IMR-90 (cell line): Measurements from ENCODE around the gene MCFD2. TPM values are rescaled to one million over a fixed set of nuclear protein-coding genes. Genes with fewer than 3 reads are reported as not detected.

ENCODE experiments used
- ATAC-seq: fragments of 200-7000 bp; cut with Tn5 transposase; 2 replicates; pipeline ENCODE4 v1.9.1; 2020; ENCODE audit warnings: low read depth, mild to moderate bottlenecking, moderate library complexity
- BruUV-seq: library from RNA; stranded (reverse); fragments of 400-500 nt; replicated peaks from 2 replicates; lab custom pipeline; 2021; lab: Mats Ljungman, UMichigan
- CTCF ChIA-PET: fragments of 300-600 bp; formaldehyde crosslinking; extraction: SDS; loops from one replicate; lab custom pipeline; 2021; ENCODE audit warnings: antibody characterized with exemption; lab: Yijun Ruan, JAX
- POLR2A ChIA-PET: fragments of 300-600 bp; sonication (Branson Sonifier 250); formaldehyde crosslinking; loops from one replicate; lab custom pipeline; 2022; ENCODE audit warnings: antibody characterized with exemption; ENCODE audit not compliant: unreplicated experiment; lab: Charles Lee
- DNase-seq: peaks from one replicate; pipeline ENCODE4 v3.0.0; 2013
- H2AFZ ChIP-seq: replicated peaks from 2 replicates; pipeline ENCODE3; 2013; ENCODE audit warnings: low read length, mild to moderate bottlenecking; ENCODE audit not compliant: poor library complexity
- H2AK5ac ChIP-seq: 2 replicates; pipeline ENCODE4 v1.6.1; 2013; ENCODE audit warnings: low read depth, low read length, inconsistent platforms
- H2AK9ac ChIP-seq: replicated peaks from 2 replicates; pipeline ENCODE3; 2013; ENCODE audit warnings: mild to moderate bottlenecking, low read depth, low read length, moderate library complexity; ENCODE audit not compliant: poor library complexity
- H2BK120ac ChIP-seq: 2 replicates; pipeline ENCODE4 v1.6.1; 2013; ENCODE audit warnings: low read depth, low read length, inconsistent platforms
- H2BK15ac ChIP-seq: 3 replicates; pipeline ENCODE4 v1.6.1; 2013; ENCODE audit warnings: low read depth, low read length, inconsistent platforms
- H2BK20ac ChIP-seq: 2 replicates; pipeline ENCODE4 v1.6.1; 2013; ENCODE audit warnings: low read depth, mild to moderate bottlenecking, inconsistent platforms, low read length, moderate library complexity
- H2BK5ac ChIP-seq: 2 replicates; pipeline ENCODE4 v1.6.1; 2013; ENCODE audit warnings: mild to moderate bottlenecking, low read depth, low read length, inconsistent platforms; ENCODE audit not compliant: poor library complexity, severe bottlenecking
- H3K14ac ChIP-seq: replicated peaks from 2 replicates; pipeline ENCODE4 v1.6.1; 2013; ENCODE audit warnings: low read depth, low read length, inconsistent platforms
- H3K18ac ChIP-seq: 2 replicates; pipeline ENCODE4 v1.6.1; 2013; ENCODE audit warnings: low read depth, low read length, control low read depth
- H3K23ac ChIP-seq: 2 replicates; pipeline ENCODE4 v1.6.1; 2013; ENCODE audit warnings: low read depth, low read length, inconsistent platforms
- H3K27ac ChIP-seq: 2 replicates; pipeline ENCODE4 v1.5.1; 2013; ENCODE audit warnings: mild to moderate bottlenecking, control low read depth, low read length; ENCODE audit not compliant: insufficient read depth
- H3K27me3 ChIP-seq: 2 replicates; pipeline ENCODE4 v1.6.1; 2013; ENCODE audit warnings: low read length; ENCODE audit not compliant: control insufficient read depth, insufficient read depth
- H3K36me3 ChIP-seq: 2 replicates; pipeline ENCODE4 v1.6.1; 2013; ENCODE audit warnings: low read length, mixed read lengths; ENCODE audit not compliant: control insufficient read depth, insufficient read depth
- H3K4ac ChIP-seq: 2 replicates; pipeline ENCODE4 v1.6.1; 2013; ENCODE audit warnings: low read depth, low read length, inconsistent platforms
- H3K4me1 ChIP-seq: 2 replicates; pipeline ENCODE4 v1.6.1; 2013; ENCODE audit warnings: low read length, mixed read lengths; ENCODE audit not compliant: control insufficient read depth, insufficient read depth
- H3K4me2 ChIP-seq: 2 replicates; pipeline ENCODE4 v1.6.1; 2013; ENCODE audit warnings: low read depth, mild to moderate bottlenecking, control low read depth, low read length, moderate library complexity
- H3K4me3 ChIP-seq: 2 replicates; pipeline ENCODE4 v1.5.1; 2013; ENCODE audit warnings: low read depth, mild to moderate bottlenecking, control low read depth, low read length, moderate library complexity; ENCODE audit not compliant: insufficient read depth
- H3K56ac ChIP-seq: 2 replicates; pipeline ENCODE4 v1.6.1; 2013; ENCODE audit warnings: low read length, inconsistent platforms; ENCODE audit not compliant: insufficient read depth; ENCODE audit errors: extremely low read depth
- H3K79me1 ChIP-seq, 2 experiments: 2 replicates each; pipeline ENCODE4 v1.6.1; 2013; ENCODE audit warnings: low read length in 2 of 2, inconsistent platforms in 1 of 2, low read depth in 1 of 2
- H3K9ac ChIP-seq: 2 replicates; pipeline ENCODE4 v1.6.1; 2013; ENCODE audit warnings: low read depth, low read length, control low read depth
- H3K9me1 ChIP-seq: 2 replicates; pipeline ENCODE4 v1.6.1; 2013; ENCODE audit warnings: low read length, inconsistent platforms; ENCODE audit not compliant: insufficient read depth
- H3K9me3 ChIP-seq: 2 replicates; pipeline ENCODE4 v1.6.1; 2013; ENCODE audit warnings: low read length; ENCODE audit not compliant: control insufficient read depth, insufficient read depth
- H4K20me1 ChIP-seq: 2 replicates; pipeline ENCODE4 v1.6.1; 2013; ENCODE audit warnings: low read length, inconsistent platforms; ENCODE audit not compliant: insufficient read depth
- H4K5ac ChIP-seq: 2 replicates; pipeline ENCODE4 v1.6.1; 2013; ENCODE audit warnings: mild to moderate bottlenecking, low read depth, low read length, control low read depth
- H4K8ac ChIP-seq, 2 experiments: 2 replicates each; pipeline ENCODE4 v1.6.1; 2013; ENCODE audit warnings: low read depth in 2 of 2, low read length in 2 of 2, control low read depth in 1 of 2, inconsistent platforms in 1 of 2
- H4K91ac ChIP-seq: 2 replicates; pipeline ENCODE4 v1.6.1; 2013; ENCODE audit warnings: low read depth, low read length, inconsistent platforms; ENCODE audit not compliant: insufficient read depth
- BHLHE40 ChIP-seq: fragments of 150-350 bp; IDR thresholded peaks from 2 replicates; pipeline ENCODE4 v1.6.1; 2016; ENCODE audit warnings: mild to moderate bottlenecking, low read depth, low read length
- CEBPB ChIP-seq: IDR thresholded peaks from 2 replicates; pipeline ENCODE4 v1.6.1; 2012; ENCODE audit warnings: low read depth, low read length, improper control_type of control experiment
- CHD1 ChIP-seq: IDR thresholded peaks from 2 replicates; pipeline ENCODE4 v1.6.1; 2012; ENCODE audit warnings: low read depth, low read length, improper control_type of control experiment
- MAFK ChIP-seq: IDR thresholded peaks from 2 replicates; pipeline ENCODE4 v1.6.1; 2012; ENCODE audit warnings: low read depth, low read length, improper control_type of control experiment
- MAZ ChIP-seq: IDR thresholded peaks from 2 replicates; pipeline ENCODE4 v1.6.1; 2012; ENCODE audit warnings: low read depth, mild to moderate bottlenecking, low read length, improper control_type of control experiment, moderate library complexity, borderline replicate concordance
- NFE2L2 ChIP-seq: fragments of 150-350 bp; IDR thresholded peaks from 2 replicates; pipeline ENCODE4 v1.6.1; 2016; ENCODE audit warnings: low read depth, mild to moderate bottlenecking, low read length
- POLR2A ChIP-seq: IDR thresholded peaks from 2 replicates; pipeline ENCODE4 v1.6.1; 2012; ENCODE audit warnings: mild to moderate bottlenecking, low read depth, low read length
- RAD21 ChIP-seq: IDR thresholded peaks from 2 replicates; pipeline ENCODE4 v1.6.1; 2012; ENCODE audit warnings: low read length, improper control_type of control experiment
- SMC3 ChIP-seq: fragments of 150-350 bp; IDR thresholded peaks from 2 replicates; pipeline ENCODE4 v1.6.1; 2016; ENCODE audit warnings: low read depth, mild to moderate bottlenecking, antibody characterized with exemption, low read length, moderate library complexity
- USF2 ChIP-seq: fragments of 150-350 bp; IDR thresholded peaks from 2 replicates; pipeline ENCODE4 v1.6.1; 2017; ENCODE audit warnings: mild to moderate bottlenecking, antibody characterized with exemption, low read length, low read depth
- WGBS, 2 experiments: methylation state at CpG; one replicate each; pipeline versions ENCODE4 v1.1.5 to v1.1.7; 2013; ENCODE audit warnings: missing lambda C conversion rate in 2 of 2; ENCODE audit not compliant: insufficient read length in 1 of 2; ENCODE audit errors: extremely low coverage in 2 of 2; 5-methylcytosine and 5-hydroxymethylcytosine counted together
- dilution Hi-C: fragments of 300-500 bp; cut with HindIII; formaldehyde crosslinking; loops from one replicate; pipeline ENCODE4 v1.14.3; 2018; ENCODE audit warnings: low sequenced_read_pairs; ENCODE audit not compliant: unreplicated experiment
- in situ Hi-C: fragments of 300-500 bp; cut with MboI; formaldehyde crosslinking; loops from 3 replicates; pipeline ENCODE4 v1.14.3; 2019; ENCODE audit warnings: low sequenced_read_pairs, inconsistent platforms, mixed read lengths
- intact Hi-C: fragments of 100-400 bp; cut with micrococcal nuclease; formaldehyde crosslinking; loops from 2 replicates; pipeline ENCODE4 v1.10.0; 2022
- polyA plus RNA-seq, 3 experiments: library from polyadenylated mRNA; depleted of rRNA; stranded (reverse); fragments of >200 nt; gene quantifications; 2 replicates each; pipeline ENCODE4 v1.2.3, GENCODE V29; 2012; ENCODE audit warnings: low replicate concordance in 1 of 3
- total RNA-seq: library from RNA; depleted of rRNA; stranded (reverse); fragments of >200 nt; gene quantifications from 2 replicates; pipeline ENCODE4 v1.2.3, GENCODE V29; 2012
- TF ChIP-seq, protein P1 (sequence below): fragments of 150-350 bp; IDR thresholded peaks from 2 replicates; pipeline ENCODE4 v1.6.1; 2016; ENCODE audit warnings: low read depth, mild to moderate bottlenecking, low read length, moderate library complexity, borderline replicate concordance
- TF ChIP-seq, protein P2 (sequence below): conservative IDR thresholded peaks from 2 replicates; pipeline ENCODE4 v1.5.1; 2012; ENCODE audit warnings: mild to moderate bottlenecking, low read depth, low read length, improper control_type of control experiment

The MCFD2 gene
- total and polyA plus RNA-seq, 2 of the 4 experiments (the other 2 are of a cell fraction): 145 to 177 TPM

DNA sequence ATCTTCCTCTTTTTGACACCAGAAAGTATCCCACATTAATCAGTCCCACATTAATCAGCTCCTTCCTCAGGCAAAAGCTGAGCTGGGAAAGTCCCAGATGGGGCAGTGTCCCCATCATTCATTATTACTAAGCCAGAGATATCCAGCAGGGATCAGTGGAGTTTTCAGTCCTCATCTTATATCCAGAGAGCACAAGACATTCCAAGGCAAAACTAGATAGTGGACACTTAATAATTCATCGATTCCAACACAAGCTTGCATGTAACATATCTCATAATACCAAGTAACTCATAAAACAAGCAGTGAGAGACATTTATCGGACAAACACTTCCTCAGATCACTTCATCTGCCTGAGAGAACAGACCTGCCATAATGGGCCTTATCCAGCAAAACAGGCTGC, 53.1 kb downstream of the MCFD2 start:
- Histone ChIP-seq H2AK5ac (peak overlapping the region; percentile 95), H4K8ac (peak overlapping the region; percentile 30 to 88), H3K4me2 (no peak overlapping the region), H2BK120ac (peak overlapping the region; percentile 98), H3K4me3 (no peak overlapping the region), H2AK9ac (peak overlapping the region; percentile 50), H4K5ac (peak overlapping the region; percentile 61), H3K18ac (peak overlapping the region; percentile 77), H3K4ac (peak overlapping the region; percentile 81), H4K91ac (peak overlapping the region; percentile 91), H3K27me3 (no peaks in the 10 kb centered on the region), H3K36me3 (no peaks in the 10 kb centered on the region), H2AFZ (peak overlapping the region; percentile 59), H3K14ac (peak overlapping the region; percentile 93), H4K20me1 (no peaks in the 10 kb centered on the region), H2BK20ac (peak overlapping the region; percentile 98), H3K9me1 (peaks cover 21% of the 10 kb centered on the region), H3K56ac (no peak overlapping the region), H2BK15ac (peak overlapping the region; percentile 72; the same call in 2 of the 3 replicates), H3K9me3 (peaks cover 5% of the 10 kb centered on the region), H3K23ac (peak overlapping the region; percentile 80; the same call in 1 of the 2 replicates), H3K4me1 (peaks cover 35% of the 10 kb centered on the region), H3K27ac (peak overlapping the region; percentile 35; the same call in 1 of the 2 replicates), H2BK5ac (peak overlapping the region; percentile 63), H3K9ac (no peak overlapping the region), H3K79me1 (peaks cover 4 to 22% of the 10 kb centered on the region in 2 experiments; a peak in 3 of 4 replicates)
- DNase-seq (peak; percentile 40), ATAC-seq (no peak)
- no CpG with 5 or more reads among the region's 2 CpGs for WGBS, 2 experiments
- dilution Hi-C loops (no loop called here), in situ Hi-C loops (no loop called here), intact Hi-C loops (no loop called here)
- BruUV-seq: no TSS peak
- ChIA-PET POLR2A (no interaction called here), CTCF (interaction anchor here (0.8 to 1.3 kb wide), 2 partner anchors 10 kb away, joined by 3 to 4 read pairs; no protein-coding TSS in a partner anchor)
- TF ChIP-seq POLR2A: no peak
- no peak for TF ChIP-seq RAD21
- TF ChIP-seq, protein P1, sequence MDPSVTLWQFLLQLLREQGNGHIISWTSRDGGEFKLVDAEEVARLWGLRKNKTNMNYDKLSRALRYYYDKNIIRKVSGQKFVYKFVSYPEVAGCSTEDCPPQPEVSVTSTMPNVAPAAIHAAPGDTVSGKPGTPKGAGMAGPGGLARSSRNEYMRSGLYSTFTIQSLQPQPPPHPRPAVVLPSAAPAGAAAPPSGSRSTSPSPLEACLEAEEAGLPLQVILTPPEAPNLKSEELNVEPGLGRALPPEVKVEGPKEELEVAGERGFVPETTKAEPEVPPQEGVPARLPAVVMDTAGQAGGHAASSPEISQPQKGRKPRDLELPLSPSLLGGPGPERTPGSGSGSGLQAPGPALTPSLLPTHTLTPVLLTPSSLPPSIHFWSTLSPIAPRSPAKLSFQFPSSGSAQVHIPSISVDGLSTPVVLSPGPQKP: no peak
- TF ChIP-seq MAZ: no peak
- TF ChIP-seq, protein P2, sequence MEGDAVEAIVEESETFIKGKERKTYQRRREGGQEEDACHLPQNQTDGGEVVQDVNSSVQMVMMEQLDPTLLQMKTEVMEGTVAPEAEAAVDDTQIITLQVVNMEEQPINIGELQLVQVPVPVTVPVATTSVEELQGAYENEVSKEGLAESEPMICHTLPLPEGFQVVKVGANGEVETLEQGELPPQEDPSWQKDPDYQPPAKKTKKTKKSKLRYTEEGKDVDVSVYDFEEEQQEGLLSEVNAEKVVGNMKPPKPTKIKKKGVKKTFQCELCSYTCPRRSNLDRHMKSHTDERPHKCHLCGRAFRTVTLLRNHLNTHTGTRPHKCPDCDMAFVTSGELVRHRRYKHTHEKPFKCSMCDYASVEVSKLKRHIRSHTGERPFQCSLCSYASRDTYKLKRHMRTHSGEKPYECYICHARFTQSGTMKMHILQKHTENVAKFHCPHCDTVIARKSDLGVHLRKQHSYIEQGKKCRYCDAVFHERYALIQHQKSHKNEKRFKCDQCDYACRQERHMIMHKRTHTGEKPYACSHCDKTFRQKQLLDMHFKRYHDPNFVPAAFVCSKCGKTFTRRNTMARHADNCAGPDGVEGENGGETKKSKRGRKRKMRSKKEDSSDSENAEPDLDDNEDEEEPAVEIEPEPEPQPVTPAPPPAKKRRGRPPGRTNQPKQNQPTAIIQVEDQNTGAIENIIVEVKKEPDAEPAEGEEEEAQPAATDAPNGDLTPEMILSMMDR: no peak
- no peak for TF ChIP-seq MAFK
- TF ChIP-seq NFE2L2: no peak
- TF ChIP-seq CEBPB: no peak
- TF ChIP-seq CHD1: no peak
- TF ChIP-seq SMC3: no peak
- TF ChIP-seq USF2: no peak
- no peak for TF ChIP-seq BHLHE40
